NCI-H1436 (cell line): ENCODE measurements around the gene CYP27A1.

Experiments
- DNase-seq: peaks from one replicate; lab custom pipeline; 2025; lab: John Stamatoyannopoulos, UW

The CYP27A1 gene

GRCh38 chr2:218811382-218811781 is 29.4 kb downstream of the CYP27A1 start:
- no peak for DNase-seq

- DNase-seq = no peak
Measured at GRCh38 chr2:218812096-218812815, 30.3 kb downstream of the CYP27A1 start.

- no peak for DNase-seq
Measured at GRCh38 chr2:218812861-218813260, 30.9 kb downstream of the CYP27A1 start.

GRCh38 chr2:218813771-218814460 is 32.0 kb downstream of the CYP27A1 start:
- DNase-seq = no peak

GRCh38 chr2:218814540-218815243 is 32.7 kb downstream of the CYP27A1 start:
- no peak for DNase-seq

GRCh38 chr2:218815244-218815637 is 33.3 kb downstream of the CYP27A1 start:
- no peak for DNase-seq

GRCh38 chr2:218815649-218816048 is 33.7 kb downstream of the CYP27A1 start:
- no peak for DNase-seq

GRCh38 chr2:218816561-218817011 is 34.6 kb downstream of the CYP27A1 start:
- DNase-seq = no peak

GRCh38 chr2:218819093-218819492 is 37.1 kb downstream of the CYP27A1 start:
- no peak for DNase-seq

GRCh38 chr2:218820746-218821369 is 38.9 kb downstream of the CYP27A1 start:
- no peak for DNase-seq

- DNase-seq = no peak
Measured at GRCh38 chr2:218821605-218822211, 39.8 kb downstream of the CYP27A1 start.

- DNase-seq = no peak
Measured at GRCh38 chr2:218822622-218823021, 40.7 kb downstream of the CYP27A1 start.

GRCh38 chr2:218823196-218823855 is 41.4 kb downstream of the CYP27A1 start:
- no peak for DNase-seq

- no peak for DNase-seq
Measured at GRCh38 chr2:218824004-218824403, 42.1 kb downstream of the CYP27A1 start.

GRCh38 chr2:218826791-218827190 is 44.8 kb downstream of the CYP27A1 start:
- no peak for DNase-seq

GRCh38 chr2:218827701-218828476 is 45.9 kb downstream of the CYP27A1 start:
- no peak for DNase-seq

GRCh38 chr2:218828477-218828778 is 46.5 kb downstream of the CYP27A1 start:
- DNase-seq = no peak

GRCh38 chr2:218829868-218830451 is 48.0 kb downstream of the CYP27A1 start:
- DNase-seq = peak; percentile 26

- DNase-seq = no peak
Measured at GRCh38 chr2:218830526-218831306, 48.8 kb downstream of the CYP27A1 start.
